IMR-90 (cell line): ENCODE measurements around the gene KDM6B.

Experiments used
- BHLHE40 ChIP-seq: fragments of 150-350 bp; IDR thresholded peaks from 2 replicates; pipeline ENCODE4 v1.6.1; 2016; ENCODE audit warnings: mild to moderate bottlenecking, low read depth, low read length
- MAZ ChIP-seq: IDR thresholded peaks from 2 replicates; pipeline ENCODE4 v1.6.1; 2012; ENCODE audit warnings: low read depth, mild to moderate bottlenecking, low read length, improper control_type of control experiment, moderate library complexity, borderline replicate concordance
- RAD21 ChIP-seq: IDR thresholded peaks from 2 replicates; pipeline ENCODE4 v1.6.1; 2012; ENCODE audit warnings: low read length, improper control_type of control experiment
- TF ChIP-seq, protein P1 (sequence below): conservative IDR thresholded peaks from 2 replicates; pipeline ENCODE4 v1.5.1; 2012; ENCODE audit warnings: mild to moderate bottlenecking, low read depth, low read length, improper control_type of control experiment

DNA sequence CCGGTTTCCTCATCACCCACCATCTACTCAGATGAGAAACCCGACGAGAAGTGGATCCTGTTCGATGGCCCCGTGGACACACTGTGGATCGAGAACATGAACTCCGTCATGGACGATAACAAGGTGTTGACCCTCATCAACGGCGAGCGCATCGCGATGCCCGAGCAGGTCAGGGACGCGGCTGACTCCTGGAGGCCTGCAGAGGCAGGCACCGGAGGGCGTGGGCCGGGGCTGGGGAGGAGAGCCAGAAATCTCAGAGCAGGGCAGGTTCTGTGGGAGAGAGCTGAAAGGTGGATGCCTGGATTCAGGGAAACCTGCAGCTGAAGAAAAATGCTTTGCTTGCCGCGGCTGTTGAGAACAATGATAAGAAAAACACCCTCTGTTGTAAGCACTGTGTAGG, 47.2 kb upstream of the KDM6B start:
- TF ChIP-seq, protein P1, sequence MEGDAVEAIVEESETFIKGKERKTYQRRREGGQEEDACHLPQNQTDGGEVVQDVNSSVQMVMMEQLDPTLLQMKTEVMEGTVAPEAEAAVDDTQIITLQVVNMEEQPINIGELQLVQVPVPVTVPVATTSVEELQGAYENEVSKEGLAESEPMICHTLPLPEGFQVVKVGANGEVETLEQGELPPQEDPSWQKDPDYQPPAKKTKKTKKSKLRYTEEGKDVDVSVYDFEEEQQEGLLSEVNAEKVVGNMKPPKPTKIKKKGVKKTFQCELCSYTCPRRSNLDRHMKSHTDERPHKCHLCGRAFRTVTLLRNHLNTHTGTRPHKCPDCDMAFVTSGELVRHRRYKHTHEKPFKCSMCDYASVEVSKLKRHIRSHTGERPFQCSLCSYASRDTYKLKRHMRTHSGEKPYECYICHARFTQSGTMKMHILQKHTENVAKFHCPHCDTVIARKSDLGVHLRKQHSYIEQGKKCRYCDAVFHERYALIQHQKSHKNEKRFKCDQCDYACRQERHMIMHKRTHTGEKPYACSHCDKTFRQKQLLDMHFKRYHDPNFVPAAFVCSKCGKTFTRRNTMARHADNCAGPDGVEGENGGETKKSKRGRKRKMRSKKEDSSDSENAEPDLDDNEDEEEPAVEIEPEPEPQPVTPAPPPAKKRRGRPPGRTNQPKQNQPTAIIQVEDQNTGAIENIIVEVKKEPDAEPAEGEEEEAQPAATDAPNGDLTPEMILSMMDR, result no peak
- TF ChIP-seq MAZ (no peak), BHLHE40 (no peak), RAD21 (no peak)
